HT1080 (cell line): Measurements from ENCODE around the gene TUBA8. TPM values are rescaled to one million over a fixed set of nuclear protein-coding genes. Genes with fewer than 3 reads are reported as not detected.
"Not testable (repeated sequence)": the region's sequence is repeated elsewhere in the genome, so short reads cannot be mapped to it uniquely, and the experiment has no call there.

Source experiments
- DNase-seq: peaks from one replicate; pipeline ENCODE4 v3.0.0-alpha.2; 2015; ENCODE audit warnings: low read depth
- total RNA-seq: library from RNA; depleted of rRNA; stranded (reverse); fragments of >200 nt; shearing (Covaris generic); gene quantifications from 2 replicates; pipeline ENCODE4 v1.2.3, GENCODE V29; 2014

The TUBA8 gene
- total RNA-seq, 1 experiment from 2014 or later: 0.06 TPM

DNA sequence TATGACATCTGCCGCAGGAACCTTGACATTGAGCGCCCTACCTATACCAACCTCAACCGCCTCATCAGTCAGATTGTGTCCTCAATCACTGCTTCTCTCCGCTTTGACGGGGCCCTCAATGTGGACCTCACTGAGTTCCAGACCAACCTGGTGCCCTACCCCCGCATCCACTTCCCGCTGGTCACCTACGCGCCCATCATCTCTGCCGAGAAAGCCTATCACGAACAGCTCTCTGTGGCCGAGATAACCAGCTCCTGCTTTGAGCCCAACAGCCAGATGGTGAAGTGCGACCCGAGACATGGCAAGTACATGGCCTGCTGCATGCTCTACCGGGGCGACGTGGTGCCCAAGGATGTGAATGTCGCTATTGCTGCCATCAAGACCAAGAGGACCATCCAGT is 16.0 kb downstream of the TUBA8 start:
- no peak for DNase-seq

DNA sequence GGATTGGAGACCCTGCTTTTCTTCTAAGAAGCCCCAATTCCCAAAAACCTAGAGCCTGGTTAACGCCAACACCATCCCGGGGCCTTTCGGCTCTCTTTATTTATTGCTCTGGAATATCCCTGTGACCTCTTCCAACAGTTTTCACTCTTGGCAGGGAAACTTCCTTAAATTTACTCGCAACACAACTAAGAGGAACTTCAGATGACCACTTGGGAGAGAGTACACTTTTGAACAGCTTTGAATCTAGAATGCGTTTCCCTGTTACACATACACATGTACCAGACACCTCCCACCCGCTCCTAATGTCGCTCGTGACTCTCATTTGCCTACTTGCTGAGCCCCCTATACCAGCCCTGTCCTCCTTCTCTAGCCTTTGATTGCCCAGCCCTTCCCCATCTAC is 19.4 kb downstream of the TUBA8 start:
- DNase-seq: no peak

DNA sequence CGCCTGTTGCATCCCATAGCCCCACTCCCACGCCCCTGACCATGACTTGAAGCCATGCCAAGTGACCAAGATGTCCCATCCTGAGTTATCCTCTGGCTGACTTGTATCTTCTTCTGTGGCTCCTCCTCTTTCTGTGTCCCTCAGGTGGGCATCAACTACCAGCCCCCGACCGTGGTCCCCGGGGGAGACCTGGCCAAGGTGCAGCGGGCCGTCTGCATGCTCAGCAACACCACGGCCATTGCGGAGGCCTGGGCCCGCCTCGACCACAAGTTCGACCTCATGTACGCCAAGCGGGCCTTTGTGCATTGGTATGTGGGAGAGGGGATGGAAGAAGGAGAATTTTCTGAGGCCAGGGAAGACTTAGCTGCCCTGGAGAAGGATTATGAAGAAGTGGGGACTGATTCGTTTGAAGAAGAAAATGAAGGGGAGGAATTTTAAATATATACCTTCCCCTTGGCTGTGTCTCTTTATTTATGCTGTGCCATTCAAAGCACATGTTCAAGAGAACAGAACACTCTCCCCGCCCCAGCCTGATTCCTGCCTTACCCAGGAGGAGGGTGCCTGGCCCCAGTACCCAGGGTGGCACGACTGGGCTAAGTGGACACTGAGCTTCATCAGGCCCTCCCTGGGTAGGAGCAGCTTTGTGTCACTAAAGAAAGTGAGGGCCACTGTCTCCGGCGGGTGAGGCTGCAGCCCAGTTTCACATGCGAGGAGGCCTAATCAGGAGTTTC is 20.3 kb downstream of the TUBA8 start:
- DNase-seq: no peak

DNA sequence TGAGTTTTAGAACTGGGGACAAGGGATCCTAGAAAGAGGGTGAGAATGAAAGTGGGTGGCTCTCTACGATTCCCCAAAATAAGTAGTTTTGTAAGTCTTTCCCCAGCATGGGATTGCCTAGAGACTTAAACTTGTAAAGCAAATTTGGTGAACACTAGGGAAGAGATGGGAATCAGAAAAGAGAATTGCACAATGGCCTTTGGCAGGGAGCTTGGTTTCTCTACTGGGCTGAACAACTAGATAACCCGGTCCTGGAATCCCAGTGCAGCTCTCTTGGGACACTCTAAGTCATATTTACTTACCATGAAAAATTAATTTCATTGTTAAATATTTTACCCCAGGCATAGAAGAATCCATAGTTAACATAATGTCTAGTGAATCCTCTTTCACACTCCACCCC is 22.8 kb downstream of the TUBA8 start:
- no peak for DNase-seq

DNA sequence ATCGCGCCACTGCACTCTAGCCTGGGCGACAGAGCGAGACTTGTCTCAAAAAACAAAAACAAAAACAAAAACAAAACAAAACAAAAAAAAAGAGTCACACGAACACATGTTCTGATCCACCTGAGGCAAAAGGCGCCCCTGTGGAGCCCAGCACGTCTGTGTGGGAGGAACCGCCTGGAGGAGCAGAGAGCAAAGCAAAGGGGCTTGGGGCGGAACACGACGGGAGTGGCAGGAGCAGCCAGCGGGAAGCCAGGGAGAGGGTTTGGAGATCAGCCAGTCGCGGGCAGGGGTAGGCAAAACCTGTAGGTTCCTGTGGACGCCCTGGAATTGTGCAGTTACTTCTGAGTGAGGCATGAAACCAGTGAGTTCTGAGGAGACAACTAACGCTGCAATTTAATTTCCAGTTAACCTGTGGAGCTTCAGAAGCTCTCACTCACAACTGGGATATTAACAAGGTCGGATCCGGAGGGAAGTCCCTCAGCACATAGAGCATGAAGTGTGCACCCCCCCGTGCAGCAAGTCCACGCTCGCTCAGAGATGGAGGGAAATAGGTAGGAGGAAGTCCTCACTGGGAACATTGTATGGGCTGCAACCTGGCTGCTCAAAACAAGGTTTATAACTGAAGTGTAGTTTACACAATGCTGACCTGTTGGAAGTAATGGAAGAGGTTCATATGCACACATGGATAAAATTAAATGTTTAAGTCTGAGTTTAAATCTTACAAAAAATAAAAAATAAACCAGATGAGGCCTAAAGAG is 26.1 kb downstream of the TUBA8 start:
- no peak for DNase-seq

DNA sequence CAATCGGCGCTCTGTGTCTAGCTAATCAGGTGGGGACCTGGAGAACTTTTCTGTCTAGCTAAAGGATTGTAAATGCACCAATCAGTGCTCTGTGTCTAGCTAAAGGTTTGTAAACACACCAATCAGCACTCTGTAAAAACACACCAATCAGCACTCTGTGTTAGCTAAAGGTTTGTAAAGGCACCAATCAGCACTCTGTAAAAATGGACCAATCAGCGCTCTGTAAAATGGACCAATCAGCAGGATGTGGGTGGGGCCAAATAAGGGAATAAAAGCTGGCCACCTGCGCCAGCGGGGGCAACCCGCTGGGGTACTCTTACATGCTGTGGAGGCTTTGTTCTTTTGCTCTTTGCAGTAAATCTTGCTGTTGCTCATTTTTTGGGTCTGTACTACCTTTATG is 30.4 kb downstream of the TUBA8 start:
- not testable (repeated sequence) for DNase-seq

DNA sequence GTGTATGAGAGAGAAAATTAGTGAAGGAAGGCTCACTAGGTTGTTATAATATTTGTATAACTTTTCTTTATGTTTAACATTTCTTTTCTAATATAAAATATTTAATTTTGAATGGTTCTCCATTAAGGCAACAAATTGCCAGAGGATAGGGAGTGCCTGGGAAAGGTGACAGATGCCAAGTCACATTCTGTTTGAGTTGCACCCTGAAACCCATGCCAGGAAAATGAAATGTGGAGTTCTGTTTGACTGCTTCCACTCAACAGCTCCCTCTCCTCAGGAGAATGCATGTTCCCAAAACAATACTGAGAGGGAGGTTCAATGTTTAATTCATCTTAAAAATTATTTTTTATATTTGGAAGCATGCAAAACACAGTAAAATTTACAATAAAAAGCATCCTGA is 33.5 kb downstream of the TUBA8 start:
- DNase-seq: no peak

DNA sequence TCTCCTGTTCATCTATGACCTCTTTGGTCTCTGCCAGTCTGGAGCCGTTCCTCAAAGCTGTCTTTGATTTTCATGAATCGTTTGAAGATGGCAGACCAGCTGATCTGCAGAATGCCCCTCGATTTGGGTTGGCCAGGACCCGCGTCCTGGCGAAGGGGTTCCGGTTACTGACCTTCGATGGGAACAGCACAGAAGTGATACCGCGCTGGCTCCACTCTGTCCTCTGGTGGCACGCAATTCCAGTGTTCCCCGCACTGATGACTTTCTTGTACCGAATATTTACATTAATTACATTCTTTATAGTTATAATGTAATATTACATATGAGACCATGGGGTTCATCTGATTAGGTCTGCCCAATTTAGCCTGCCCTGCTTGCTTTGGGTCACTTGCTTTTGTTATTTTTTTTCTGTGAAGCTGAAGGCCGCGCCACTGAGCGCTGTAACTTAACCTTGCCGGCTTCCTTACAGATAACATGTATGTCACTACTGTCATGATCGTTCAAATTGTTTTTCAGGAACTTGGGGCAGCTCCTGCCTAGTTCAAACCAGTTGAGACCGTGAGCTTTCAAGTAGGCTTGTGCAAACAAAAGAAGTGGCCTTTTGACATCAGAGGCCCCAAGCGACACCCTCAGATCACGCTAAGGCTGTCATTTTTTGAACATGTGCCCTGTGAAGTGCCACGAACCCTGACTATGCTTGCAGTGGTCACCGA is 35.2 kb downstream of the TUBA8 start:
- DNase-seq: no peak

DNA sequence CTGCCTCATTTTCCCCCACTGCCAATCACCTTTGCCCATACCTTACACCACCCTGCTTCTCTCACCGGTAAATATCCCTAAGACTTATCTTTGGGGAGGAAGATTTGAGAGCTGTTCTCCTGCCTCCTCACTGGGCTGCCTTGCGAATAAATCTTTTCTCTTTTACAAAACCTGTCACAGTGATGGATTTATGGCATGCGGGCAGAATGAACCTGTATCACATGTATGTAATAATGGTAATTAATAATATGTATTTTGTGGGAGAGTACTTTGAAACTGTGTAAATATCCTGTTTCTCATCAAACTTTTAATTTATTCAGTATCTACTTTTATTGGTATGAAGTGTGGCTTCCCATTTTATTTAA is 35.8 kb downstream of the TUBA8 start:
- DNase-seq: no peak

DNA sequence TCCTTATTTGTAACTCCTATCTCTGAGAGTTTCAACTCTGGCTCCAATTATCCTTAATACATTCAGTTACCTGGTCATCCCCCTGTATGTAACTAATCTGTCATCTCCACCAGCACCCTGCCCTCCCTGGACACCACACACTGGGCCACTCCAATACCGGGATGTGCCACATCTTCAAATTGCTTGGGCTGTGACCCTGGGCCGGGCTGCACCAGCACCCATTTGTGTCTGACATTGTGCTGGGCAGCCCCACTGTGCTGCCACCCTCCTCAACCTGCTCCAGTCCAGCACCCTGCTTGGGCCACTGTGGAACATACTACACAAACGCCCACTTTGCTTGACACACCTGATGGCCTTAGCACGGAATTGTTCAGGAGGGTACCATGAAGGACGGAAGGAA is 37.2 kb downstream of the TUBA8 start:
- no peak for DNase-seq

DNA sequence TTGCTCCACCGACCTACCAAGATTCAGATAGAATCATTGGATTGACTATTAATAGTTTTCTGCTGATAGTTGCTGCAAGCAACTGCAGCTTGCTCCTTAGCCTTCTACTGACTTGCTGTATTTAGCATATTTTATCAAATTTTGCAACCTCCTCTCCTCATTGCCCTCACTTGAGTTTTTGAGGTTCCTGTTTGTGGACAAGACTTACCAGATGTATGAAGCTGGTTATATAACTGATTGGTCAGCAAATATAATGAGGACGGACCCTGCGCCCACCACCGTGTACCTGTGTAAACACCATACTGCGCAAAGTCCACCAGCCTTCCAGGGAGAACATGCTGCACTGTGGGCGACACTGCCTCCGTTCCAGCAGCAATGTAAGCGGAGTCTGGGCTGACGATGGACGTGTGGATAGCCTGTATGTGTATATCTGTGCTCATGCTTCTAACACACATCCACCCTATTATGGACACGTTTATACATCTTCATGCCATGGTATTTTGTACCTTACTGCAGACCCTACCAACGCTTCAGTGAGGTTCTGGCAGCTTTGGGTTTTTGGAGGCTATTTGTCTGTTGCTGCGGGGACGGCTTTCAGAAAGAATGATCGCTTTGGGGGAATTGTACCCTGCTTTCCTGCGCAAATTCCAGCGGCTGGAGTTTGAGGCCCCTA is 37.8 kb downstream of the TUBA8 start:
- DNase-seq: no peak

DNA sequence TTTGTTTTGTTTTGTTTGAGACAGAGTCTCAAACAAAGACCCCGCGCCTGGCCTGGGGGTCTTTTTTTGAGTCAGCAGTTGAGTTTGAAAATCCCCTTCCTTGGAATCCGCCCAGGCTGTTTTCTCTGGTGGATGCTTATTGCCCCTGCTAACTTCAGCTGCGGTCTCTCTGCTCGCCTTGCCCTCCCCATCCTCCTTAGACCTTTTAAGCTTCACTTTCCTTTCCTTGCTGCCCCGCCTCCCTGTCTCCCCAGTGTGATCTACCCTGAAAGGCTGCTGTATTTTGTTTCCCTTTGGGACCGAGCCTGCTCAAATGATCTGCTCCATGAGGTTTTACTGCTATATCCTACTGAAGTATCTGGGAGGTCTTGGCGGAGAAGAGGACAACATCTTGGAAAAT is 41.9 kb downstream of the TUBA8 start:
- no peak for DNase-seq

DNA sequence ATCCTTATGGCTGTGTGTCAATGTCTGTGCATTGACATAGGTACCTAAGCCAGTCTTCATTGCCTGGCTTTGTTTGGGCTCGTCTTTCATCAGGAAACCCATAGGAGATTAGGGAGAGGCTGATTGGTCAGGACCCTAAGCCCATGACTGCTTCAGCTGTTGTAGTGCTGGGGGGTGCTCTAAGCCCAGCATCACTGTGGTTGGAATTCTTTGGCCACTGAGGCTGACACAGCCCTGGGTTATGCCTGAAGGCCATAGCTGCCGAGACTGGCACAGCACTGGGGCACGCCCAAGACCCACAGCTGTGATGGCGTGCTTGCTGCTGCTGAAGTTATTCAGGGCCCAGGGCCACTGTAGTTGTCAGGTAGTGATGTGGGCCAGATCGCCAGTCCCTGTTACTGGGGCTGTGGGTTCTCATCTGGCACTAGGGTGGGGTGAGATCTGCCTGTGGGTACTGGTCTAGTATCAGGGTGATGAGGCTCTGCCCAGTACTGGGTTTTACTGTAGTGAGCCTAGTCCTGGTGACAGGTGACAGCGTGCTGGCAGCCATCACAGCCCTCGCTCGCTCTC is 44.3 kb downstream of the TUBA8 start:
- DNase-seq: no peak

DNA sequence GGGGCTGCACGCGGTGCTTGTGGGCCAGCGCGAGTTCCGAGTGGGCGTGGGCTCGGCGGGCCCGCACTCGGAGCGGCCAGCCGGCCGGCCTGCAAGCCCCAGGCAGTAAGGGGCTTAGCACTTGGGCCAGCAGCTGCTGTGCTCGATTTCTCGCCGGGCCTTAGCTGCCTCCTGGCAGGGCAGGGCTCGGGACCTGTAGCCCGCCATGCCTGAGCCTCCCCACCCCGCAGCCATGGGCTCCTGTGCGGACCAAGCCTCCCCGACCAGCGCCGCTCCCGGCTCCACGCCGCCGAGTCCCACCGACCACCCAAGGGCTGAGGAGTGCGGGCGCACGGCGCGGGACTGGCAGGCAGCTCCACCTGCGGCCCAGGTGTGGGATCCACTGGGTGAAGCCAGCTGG is 44.9 kb downstream of the TUBA8 start:
- DNase-seq: not testable (repeated sequence)

DNA sequence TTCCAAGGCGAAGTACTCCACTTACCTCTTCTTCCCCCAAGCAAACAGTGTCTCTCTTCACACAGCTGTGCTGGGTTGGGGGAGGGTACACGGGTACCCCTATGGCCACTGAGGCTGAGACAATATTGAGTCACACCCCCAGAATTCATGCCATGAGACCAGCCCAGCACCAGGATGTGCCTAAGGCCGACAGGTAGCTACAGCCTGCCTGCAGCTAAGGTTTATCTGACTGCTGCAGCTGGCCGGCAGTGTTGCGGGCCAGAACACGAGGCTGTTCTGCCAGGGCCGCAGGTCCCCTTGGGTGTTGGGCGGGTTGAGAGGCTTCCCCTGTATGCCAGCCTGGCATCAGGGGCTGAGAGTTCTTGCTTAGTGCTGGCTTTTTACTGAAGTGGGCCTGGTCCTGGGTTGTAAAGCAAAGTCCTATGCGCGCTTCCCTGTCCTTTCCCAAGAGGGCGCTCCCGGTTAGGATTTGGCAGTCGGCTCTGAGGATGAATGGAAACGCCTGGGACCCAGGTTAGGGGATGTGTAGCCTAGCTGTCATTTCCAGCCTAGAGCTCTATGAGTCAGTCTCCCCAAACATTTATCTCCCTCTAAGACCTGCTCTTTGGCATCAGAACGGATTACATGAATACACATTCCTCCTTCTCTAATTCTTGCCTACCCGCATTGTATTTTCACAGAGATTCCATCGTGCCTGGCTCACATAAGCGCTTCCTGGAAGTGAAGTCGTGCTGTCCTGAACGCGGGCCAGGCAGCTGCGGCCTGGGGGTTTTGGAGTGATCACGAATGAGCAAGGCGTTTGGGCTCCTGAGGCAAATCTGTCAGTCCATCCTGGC is 46.5 kb downstream of the TUBA8 start:
- peak; percentile 91 for DNase-seq

DNA sequence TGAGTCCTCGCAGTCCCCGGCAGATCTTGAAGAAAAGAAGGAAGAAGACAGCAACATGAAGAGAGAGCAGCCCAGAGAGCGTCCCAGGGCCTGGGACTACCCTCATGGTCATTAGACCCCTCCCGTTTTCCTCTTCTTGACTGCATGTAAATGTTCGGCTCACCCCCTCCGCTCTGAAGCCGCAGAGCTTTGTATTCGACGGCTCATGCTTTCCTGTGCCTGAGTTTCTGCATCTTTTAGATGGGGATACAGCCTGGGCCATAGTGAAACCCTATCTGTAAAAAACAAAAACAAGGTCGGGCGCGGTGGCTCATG is 47.1 kb downstream of the TUBA8 start:
- no peak for DNase-seq

DNA sequence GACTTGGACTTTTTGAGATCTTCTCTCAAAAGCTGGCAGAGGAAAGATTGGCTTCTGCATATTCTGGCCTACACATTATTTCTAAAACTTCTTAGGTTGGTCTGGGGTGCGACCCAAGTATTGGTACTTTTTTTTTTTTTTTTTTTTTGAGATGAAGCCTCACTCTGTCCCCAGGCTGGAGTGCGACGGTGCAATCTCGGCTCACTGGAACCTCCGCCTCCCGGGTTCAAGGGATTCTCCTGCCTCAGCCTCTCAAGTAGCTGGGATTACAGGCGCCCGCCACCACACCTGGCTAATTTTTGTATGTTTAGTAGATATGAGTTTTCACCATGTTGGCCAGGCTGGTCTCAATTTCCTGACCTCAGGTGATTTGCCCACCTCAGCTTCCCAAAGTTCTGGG is 50.0 kb downstream of the TUBA8 start:
- DNase-seq: not testable (repeated sequence)

DNA sequence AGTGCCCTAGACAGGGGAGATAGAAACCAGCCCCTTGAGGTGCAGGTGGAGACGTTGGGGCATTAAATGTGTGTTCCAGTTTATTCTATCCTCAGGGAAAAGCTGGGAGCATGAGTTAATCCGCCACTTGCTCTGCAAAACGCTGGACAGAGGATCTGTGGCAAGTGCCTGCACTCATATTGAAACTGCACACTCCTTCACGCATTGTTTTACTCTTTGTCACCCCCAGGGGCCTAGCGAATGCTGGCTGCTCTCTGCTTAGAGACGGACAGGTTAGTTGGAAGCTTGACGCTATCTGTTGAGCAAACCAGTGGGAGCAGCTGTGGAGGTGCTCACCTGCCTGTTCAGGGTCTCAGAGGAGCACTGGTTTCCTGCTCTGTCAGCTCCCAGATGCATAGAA is 53.2 kb downstream of the TUBA8 start:
- DNase-seq: not testable (repeated sequence)

DNA sequence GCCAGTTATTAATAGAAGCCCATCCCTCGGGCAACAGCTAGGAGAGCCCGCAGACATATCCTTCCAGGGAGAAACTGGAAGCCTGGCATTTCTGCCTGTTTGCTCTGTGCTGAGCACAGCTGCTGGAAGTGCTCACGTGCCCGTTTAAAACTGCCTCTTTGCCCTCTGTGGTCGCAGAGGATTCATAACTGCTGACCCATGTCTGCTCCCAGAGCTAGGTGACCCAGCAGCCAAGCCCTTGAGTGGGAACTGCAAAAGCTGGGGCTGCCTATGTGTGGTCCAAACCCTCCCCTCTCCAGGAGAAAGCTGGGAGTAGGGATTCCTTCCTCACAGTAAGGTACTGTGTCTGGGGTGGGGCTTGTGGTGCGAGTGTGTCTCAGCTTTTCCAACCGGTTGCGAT is 54.0 kb downstream of the TUBA8 start:
- DNase-seq: peak; percentile 23

DNA sequence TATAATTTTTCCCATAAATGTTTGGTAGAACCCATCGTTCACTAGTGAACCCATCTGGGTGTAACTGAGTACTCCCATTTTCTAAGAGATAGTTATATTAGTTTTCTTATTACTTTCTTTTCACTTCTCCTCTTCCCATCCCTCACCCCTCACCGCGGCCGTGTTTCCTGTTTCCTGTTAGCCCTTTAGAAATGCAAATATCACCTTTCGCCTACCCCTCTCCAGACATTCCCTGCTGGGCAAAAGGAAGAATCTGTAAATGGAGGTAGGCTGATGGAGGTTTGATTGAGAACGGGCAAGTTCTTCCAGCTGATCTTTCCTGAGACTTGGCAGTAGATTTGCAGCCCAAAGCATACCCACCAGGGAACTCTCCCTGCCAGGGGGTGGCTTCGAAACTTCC is 54.7 kb downstream of the TUBA8 start:
- DNase-seq: not testable (repeated sequence)

DNA sequence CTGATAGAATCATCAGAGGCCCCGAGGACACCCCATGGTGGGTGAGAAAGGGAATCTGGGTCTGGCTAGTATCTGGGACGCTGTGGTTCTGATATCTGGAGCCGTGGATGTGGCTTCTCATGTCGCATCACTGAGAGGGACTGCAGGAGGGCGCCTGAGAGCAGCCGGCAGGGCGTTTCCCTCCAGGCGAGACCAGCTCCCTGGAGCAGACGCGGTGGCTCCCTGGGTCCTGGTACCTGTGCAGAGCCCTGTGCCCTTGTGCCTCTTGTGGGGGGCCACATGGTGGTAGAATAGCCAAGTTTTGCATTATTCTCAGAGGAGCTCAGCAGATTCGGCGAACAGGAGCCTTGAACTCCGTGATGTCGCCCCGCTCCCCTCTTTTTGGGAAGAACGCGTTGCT is 59.7 kb downstream of the TUBA8 start:
- DNase-seq: not testable (repeated sequence)
